NCI-H460 (cell line): Measurements from ENCODE around the gene YBX1. TPM values are rescaled to one million over a fixed set of nuclear protein-coding genes. Genes with fewer than 3 reads are reported as not detected.

Source experiments
- DNase-seq: peaks from one replicate; pipeline ENCODE4 v3.0.0-alpha.2; 2016; ENCODE audit warnings: low read depth; ENCODE audit errors: extremely low read depth
- total RNA-seq: library from RNA; depleted of rRNA; stranded (reverse); fragments of >200 nt; shearing (Covaris generic); gene quantifications from 2 replicates; pipeline ENCODE4 v1.2.3, GENCODE V29; 2014

The YBX1 gene
- total RNA-seq, 1 experiment from 2014 or later = 1,027 TPM

DNA sequence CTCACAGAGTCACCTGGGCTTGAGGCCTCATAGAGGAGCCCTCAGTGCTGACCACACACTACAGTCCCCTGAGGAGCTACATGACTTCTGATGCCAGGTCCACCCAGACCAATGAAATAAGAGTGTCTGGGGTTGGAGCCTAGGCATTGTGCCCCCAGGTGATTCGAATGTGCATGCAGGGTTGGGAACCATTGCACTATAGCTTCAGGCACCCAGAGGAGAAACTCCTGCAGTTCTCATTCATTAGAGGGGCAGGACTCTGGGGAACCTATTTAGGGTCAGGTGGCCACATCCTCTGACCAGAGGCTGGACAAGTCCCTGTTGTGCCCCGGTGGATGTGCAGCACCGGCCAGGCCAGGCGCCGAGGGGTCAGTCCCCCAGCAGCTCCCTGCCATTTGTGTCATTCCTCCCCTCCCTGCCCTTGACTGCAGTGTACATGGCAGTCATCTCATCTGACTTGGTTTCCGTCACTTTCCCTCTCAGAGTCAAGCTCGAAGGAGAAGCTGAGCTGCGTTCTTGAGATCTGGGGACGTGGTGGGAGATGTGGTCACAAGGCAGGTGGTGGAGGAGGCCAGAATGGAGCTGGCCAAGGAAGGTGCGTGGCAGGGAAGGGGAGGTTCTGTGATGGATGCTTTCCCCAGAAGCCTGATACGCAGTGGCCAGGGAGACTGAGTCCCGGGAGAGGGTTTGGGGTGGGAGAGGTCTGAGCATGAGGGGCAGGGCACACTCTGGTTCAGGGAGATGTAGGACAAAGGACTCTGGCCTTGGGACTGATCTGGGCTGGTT lies 51.4 kb downstream of the YBX1 start:
- no peak for DNase-seq

GRCh38 chr1:42734201-42735035 lies 52.2 kb downstream of the YBX1 start:
- no peak for DNase-seq

DNA sequence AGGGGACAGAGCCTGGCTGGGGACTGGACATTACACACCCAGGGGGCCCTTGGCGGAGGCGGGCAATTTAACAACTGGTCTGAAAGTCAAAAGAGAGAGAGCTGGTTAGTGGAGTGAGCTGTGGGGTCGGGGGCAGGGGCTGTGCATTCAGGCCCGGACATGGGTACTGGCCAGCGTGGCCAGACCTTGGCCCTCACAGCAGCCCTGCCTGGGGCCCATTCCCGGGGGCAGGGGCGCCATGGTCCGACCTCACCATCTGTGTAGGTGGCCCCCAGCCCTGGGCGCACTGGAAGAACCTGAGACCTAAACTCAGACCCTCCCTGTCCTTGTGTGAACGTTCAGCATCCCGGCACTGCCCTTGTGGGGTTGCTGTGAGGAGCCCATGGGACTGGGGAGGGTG lies 52.8 kb downstream of the YBX1 start:
- DNase-seq = no peak

DNA sequence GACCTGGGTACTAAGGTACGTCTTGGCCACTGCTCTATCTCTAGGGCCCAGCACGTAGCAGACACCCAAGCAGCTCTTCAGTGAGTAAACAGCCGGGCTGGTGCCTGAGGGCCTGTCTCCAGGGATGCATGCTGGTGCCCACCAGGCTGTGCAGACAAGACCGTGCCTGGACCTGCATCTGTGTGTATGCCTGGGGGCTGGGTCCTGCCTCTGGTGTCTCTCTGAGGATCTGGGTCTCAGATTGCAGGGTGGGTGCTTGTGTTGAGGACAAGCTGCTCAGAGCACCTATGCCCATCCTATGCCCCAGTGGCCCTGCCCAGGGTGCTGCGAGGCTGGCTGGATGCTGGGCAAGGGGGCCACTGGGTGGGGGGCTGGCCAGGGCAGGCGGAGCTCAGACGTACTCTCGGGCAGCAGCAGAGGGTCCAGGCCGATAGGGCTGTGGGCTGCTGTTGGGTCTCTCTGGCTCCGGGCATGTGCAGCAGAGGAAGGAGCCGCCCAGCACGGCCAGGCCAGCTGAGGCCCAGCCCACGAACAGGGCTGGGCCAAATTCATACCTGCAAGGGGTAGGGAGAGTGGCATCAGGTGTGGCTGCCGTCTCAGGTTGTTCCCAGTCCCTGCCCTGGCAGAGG lies 53.4 kb downstream of the YBX1 start:
- no peak for DNase-seq

DNA sequence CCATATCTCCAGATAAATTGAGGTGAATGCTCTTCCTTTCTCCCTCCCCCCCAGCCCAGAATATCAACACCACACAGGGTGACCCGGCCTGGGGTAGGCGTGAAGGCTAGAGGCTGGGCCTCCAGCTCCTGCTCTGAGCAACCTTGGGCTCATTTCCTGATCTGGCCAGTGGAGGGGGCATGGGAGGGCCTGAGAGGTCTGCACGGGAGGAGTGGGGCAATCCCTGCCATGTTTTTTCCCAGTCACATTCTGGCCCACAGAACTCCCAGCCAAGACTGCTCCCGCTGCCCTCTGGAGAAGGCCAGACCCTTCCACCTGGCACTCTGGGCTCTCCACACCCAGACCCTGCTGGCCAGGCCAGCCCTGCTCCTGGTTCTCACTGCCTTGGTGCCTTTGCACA lies 53.9 kb downstream of the YBX1 start:
- peak; percentile 30 for DNase-seq

- no peak for DNase-seq
Observed at GRCh38 chr1:42736571-42737200, 54.5 kb downstream of the YBX1 start.

- DNase-seq = no peak
Observed at GRCh38 chr1:42737257-42737656, 55.0 kb downstream of the YBX1 start.

GRCh38 chr1:42737986-42738677 lies 55.9 kb downstream of the YBX1 start:
- DNase-seq = no peak

GRCh38 chr1:42738678-42739226 lies 56.5 kb downstream of the YBX1 start:
- DNase-seq = no peak

GRCh38 chr1:42739753-42740700 lies 57.8 kb downstream of the YBX1 start, which contains the start of gene CLDN19:
Gene CLDN19 (minus strand): TSS chr1:42740236. CDS start chr1:42740063, 173 bp downstream.
- no peak for DNase-seq

GRCh38 chr1:42740851-42741580 lies 58.8 kb downstream of the YBX1 start:
- DNase-seq = no peak

- DNase-seq = no peak
Observed at GRCh38 chr1:42741706-42742105, 59.5 kb downstream of the YBX1 start.

DNA sequence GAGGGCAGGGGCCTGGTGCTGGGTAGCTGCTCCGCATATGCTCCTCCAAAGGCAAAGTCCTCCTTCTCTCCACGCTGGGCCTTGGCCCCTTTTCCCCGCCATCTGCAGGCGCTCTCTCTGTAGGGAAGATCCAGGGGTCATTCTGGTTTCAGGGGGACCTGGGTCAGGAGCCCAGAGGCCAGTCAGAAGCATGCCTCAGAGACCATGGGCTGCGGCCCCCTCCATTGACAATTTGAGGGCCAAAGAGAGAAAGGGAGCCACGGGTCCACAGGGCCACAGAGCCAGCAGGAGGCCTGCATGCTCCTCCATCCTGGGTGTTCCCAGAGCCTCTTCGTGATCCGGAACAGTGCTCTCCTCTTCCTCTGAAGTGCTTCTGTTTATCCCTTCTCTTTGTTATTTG lies 59.9 kb downstream of the YBX1 start:
- no peak for DNase-seq

GRCh38 chr1:42742617-42743316 lies 60.5 kb downstream of the YBX1 start:
- DNase-seq = no peak

GRCh38 chr1:42743317-42744147 lies 61.3 kb downstream of the YBX1 start:
- no peak for DNase-seq

- no peak for DNase-seq
Observed at GRCh38 chr1:42744148-42744413, 61.9 kb downstream of the YBX1 start.

DNA sequence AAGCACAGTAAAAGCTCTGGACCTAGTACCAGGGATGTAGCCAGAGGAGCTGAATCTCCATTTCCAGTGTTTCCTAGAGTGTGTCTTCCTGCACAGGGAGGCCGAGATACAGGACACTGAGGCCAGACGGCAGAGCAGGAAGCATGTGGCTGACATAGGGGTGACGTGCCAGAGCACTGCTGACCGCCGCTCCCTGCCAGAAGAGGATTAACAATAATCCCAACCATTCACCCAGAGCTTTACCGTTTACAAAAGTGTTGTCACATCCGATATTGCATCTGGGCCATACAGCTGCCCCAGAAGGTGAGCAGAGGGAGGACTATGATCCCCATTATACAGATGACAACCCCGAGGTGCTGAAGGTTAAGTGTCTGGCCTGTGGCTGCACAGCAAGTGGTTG lies 63.6 kb downstream of the YBX1 start:
- DNase-seq = no peak
